GM18909 (cell line): Measurements from ENCODE around the gene ADCY2.
"Not testable (repeated sequence)": the region's sequence is repeated elsewhere in the genome, so short reads cannot be mapped to it uniquely, and the experiment has no call there.

Experiments
- ATAC-seq: cut with Tn5 transposase; IDR thresholded peaks from one replicate; pipeline ENCODE4 v1.9.1; 2021; ENCODE audit warnings: mild to moderate bottlenecking; ENCODE audit not compliant: unreplicated experiment, poor library complexity

ADCY2 gene

DNA sequence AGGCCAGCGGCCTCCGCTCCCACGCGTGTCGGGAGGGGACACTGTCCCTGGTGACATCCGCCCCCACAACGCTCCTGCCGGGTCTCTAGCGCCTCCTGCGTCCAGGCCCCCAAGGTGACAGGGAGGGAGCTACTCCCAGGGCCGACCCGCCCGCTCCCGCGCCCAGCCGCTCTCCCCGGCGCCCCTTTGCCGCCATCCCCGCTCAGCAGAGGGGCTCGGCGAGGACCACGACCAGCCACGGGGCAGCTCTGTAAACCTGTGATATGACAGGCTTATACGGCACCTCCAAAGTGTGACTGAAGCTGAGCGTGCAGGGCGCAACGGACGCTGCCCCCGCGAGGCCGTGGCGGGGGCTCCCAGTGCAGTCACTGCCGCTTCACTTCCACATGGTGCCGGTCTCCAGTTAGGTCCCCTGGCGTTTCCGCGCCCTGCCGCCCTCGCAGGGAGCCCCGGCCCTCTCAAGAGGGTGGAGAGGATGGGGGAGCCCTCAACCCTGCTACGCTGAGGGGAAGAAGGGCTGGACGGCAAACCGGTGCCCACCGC, 978 bp upstream of the ADCY2 start:
- no peak for ATAC-seq

GRCh38 chr5:7395432-7395946, 449 bp upstream of the ADCY2 start:
- ATAC-seq: no peak

- no peak for ATAC-seq
Measured at GRCh38 chr5:7396713-7397454, 946 bp downstream of the ADCY2 start.

GRCh38 chr5:7397937-7398336, 2.0 kb downstream of the ADCY2 start:
- no peak for ATAC-seq

- no peak for ATAC-seq
Measured at GRCh38 chr5:7398596-7399280, 2.8 kb downstream of the ADCY2 start.

GRCh38 chr5:7405277-7405676, 9.3 kb downstream of the ADCY2 start:
- no peak for ATAC-seq

DNA sequence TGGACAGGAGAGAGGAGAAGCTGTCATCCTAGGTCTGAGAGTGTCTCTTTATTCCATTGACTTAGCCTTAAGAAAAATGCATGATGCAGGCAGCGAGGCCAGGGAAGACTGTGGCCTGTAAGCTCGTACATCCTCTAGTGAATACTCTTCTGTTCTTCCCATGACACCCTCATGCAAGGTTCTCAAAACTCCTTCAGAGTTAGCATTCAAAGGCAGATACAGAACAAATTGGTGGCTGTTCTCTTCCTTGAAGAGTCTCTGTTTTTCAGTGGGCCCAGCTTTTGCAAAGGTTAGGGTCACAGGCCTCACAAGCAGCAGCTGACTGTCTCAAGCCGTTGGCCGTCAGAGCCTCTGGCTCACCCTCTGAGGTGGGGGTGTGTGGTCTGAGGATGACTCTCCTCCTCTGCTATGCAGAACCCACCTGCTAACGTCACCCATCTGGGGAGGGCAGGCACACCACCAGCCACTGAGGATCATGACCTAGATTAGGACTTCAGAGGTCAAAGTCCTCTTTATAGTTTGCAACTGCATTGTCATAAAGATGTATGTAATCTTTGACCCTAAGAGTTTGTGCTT, 15.1 kb downstream of the ADCY2 start:
- no peak for ATAC-seq

GRCh38 chr5:7412409-7412808, 16.5 kb downstream of the ADCY2 start:
- ATAC-seq: no peak

DNA sequence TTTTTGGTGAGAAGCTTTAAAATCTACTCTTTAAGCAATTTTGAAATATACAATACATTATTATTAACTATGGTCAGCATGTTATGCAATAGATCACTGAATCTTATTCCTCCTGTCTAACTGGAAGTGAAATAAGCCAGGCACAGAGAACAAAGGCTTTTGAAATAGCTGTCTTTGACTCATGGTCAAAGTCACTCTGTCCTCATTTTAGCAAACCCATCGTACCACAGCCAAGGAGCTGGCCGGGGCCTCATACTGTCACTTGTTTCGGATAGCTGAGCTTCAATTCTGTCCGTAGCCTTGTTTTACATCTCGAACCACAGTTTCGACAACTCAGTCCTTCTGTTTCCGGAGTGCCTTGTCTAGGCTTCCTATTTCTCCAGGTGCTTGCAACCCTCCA, 19.2 kb downstream of the ADCY2 start:
- ATAC-seq: no peak

GRCh38 chr5:7415587-7416535, 19.9 kb downstream of the ADCY2 start:
- ATAC-seq: no peak

- no peak for ATAC-seq
Measured at GRCh38 chr5:7418276-7418675, 22.3 kb downstream of the ADCY2 start.

- no peak for ATAC-seq
Measured at GRCh38 chr5:7419367-7419766, 23.4 kb downstream of the ADCY2 start.

DNA sequence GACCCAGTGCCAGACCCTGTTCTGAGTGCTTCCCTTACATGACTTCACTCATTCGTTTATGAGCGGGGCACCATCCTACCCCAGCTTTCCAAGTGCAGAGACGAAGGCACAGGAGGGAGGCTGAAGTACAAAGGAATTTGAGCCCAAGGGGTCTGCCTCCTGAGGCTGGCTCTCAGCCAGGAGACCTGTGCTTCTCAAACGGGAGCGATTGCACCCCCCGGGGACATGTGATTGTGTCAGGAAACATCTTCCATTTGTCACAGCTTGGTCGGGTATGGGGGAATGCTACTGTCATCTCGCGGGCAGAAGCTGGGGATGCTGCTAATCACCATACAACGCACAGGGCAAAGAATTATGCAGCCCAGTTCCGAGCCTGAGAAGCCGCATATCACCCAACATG, 23.9 kb downstream of the ADCY2 start:
- ATAC-seq: no peak

- no peak for ATAC-seq
Measured at GRCh38 chr5:7420510-7421280, 24.8 kb downstream of the ADCY2 start.

DNA sequence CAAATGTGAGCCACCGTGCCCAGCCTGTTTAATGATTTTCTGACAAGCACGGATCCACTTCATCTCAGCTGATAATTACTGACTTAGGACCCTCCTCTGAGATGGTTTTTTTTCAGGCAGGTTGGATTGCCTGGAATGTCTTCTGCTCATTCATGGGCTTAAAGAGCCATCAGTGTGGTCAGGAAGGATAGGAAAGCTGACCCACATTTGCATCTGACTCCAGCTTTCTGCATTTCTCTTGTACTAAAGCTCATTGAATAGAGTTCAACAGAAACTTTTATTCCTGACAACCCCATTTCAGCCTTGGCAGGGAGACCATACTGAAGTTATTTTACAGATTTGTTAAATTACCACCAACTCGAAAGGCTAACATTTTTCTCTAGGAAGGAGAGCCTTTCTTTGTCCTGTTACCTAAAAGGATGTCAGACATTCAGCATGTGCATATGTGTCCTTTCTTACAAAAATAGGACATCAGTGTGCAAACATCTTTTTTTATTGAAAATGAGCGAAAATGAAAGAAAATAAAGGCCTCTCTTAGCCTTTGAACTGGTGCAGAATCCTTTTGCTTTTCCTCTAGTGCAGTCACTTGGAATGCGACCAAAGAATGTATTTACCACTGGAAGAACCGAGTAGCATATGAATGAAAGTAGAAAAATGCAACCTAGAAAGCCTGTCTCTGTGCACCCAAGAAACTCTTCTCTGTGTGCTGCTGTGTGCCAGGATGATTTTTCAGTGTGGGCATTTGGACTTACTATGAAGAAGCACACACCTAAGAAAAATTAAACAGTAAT, 26.6 kb downstream of the ADCY2 start:
- no peak for ATAC-seq

DNA sequence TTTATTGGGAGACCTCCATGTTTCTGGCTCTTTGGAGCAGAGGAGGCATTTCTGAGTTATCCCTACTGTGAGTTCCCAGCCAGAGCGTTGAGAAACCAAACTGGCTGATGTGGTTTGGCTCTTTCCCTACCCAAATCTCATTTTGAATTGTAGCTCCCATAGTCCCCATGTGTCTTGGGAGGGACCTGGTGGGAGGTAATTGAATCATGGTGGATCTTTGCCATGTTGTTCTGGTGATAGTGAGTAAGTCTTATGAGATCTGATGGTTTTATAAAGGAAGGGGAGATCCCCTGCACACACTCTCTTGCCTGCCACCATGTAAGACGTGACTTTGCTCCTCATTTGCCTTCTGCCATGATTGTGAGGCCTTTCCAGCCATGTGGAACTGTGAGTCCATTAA, 27.3 kb downstream of the ADCY2 start:
- ATAC-seq: not testable (repeated sequence)

- no peak for ATAC-seq
Measured at GRCh38 chr5:7425830-7426229, 29.9 kb downstream of the ADCY2 start.

DNA sequence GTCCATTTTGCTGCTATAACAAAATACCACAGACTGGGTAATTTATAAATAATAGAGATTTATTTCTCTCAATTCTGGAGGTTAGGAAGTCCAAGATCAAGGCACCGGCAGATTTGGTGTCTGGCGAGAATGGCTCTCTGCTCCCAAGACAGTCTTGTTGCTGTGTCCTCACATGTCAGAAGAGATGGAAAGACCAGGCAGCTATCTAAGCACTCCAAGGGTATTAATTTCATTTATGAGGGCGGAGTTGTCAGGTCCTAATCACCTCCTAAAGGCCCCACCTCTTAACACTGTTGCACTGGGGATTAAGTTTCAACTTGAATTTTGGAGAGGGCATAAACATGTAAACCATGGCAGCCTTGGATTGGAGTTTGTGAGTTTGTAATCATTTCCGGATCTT, 30.3 kb downstream of the ADCY2 start:
- ATAC-seq: no peak

- no peak for ATAC-seq
Measured at GRCh38 chr5:7434914-7435313, 39.0 kb downstream of the ADCY2 start.
